Lower lobe of right lung (tissue), 2 donors: ENCODE measurements around the gene TXNL1. TPM values are rescaled to one million over a fixed set of nuclear protein-coding genes. Genes with fewer than 3 reads are reported as not detected.

Experiments
- ATAC-seq, 2 donors: fragments of 200-7000 bp; cut with Tn5 transposase; one replicate each; pipeline ENCODE4 v1.9.1; 2020 to 2022; ENCODE audit warnings: mild to moderate bottlenecking in 2 of 2, moderate library complexity in 2 of 2
- DNase-seq: peaks from one replicate; pipeline ENCODE4 v3.0.0-alpha.2; 2020
- H3K27ac ChIP-seq: fragments of 200-600 bp; one replicate; pipeline ENCODE4 v1.8.0; 2022
- H3K27me3 ChIP-seq: fragments of 200-600 bp; one replicate; pipeline ENCODE4 v1.8.0; 2022; ENCODE audit warnings: low read depth
- H3K36me3 ChIP-seq: fragments of 200-600 bp; one replicate; pipeline ENCODE4 v1.8.0; 2022; ENCODE audit warnings: mild to moderate bottlenecking
- H3K4me1 ChIP-seq: fragments of 200-600 bp; one replicate; pipeline ENCODE4 v1.8.0; 2022
- H3K4me3 ChIP-seq: fragments of 200-600 bp; one replicate; pipeline ENCODE4 v1.8.0; 2022; ENCODE audit warnings: mild to moderate bottlenecking
- H3K9me3 ChIP-seq: fragments of 200-600 bp; one replicate; pipeline ENCODE4 v1.8.0; 2022
- CTCF ChIP-seq: fragments of 200-600 bp; IDR thresholded peaks from one replicate; pipeline ENCODE4 v1.8.0; 2022; ENCODE audit warnings: antibody characterized with exemption, mild to moderate bottlenecking
- intact Hi-C: fragments of 100-400 bp; cut with DNase I; formaldehyde crosslinking; loops from one replicate; pipeline ENCODE4 v1.11.0; 2022
- total RNA-seq: library from RNA; stranded (reverse); fragmentation: NEBNext Ultra II Directional; extraction: Animal tissue kit (Norgen Biotek cat#: 25700); gene quantifications from one replicate; pipeline ENCODE4 v1.2.1, GENCODE V29; 2021
- donor health status: DM: no; HTN: yes; CAD: no; lungs with severe emphysema.

The TXNL1 gene
- total RNA-seq, 1 donor from 2014 or later: 53.0 TPM

GRCh38 chr18:56562479-56562878 is 75.9 kb downstream of the TXNL1 start:
- Histone ChIP-seq H3K4me1 (no peaks in the 10 kb centered on the region), H3K9me3 (no peaks in the 10 kb centered on the region), H3K4me3 (no peak overlapping the region), H3K27ac (no peak overlapping the region), H3K36me3 (no peaks in the 10 kb centered on the region), H3K27me3 (no peaks in the 10 kb centered on the region)
- no peak for DNase-seq
- intact Hi-C loops: no loop called here
- ATAC-seq: no peak
- TF ChIP-seq CTCF: no peak

GRCh38 chr18:56560992-56561391 is 77.4 kb downstream of the TXNL1 start:
- Histone ChIP-seq H3K4me3 (no peak overlapping the region), H3K27ac (no peak overlapping the region), H3K9me3 (no peaks in the 10 kb centered on the region), H3K4me1 (no peaks in the 10 kb centered on the region), H3K27me3 (no peaks in the 10 kb centered on the region), H3K36me3 (no peaks in the 10 kb centered on the region)
- intact Hi-C loops: no loop called here
- TF ChIP-seq CTCF: no peak
- ATAC-seq (no peak), DNase-seq (no peak)

GRCh38 chr18:56559044-56559443 is 79.3 kb downstream of the TXNL1 start:
- DNase-seq (no peak), ATAC-seq (no peak)
- intact Hi-C loops: no loop called here

GRCh38 chr18:56556907-56557306 is 81.5 kb downstream of the TXNL1 start:
- H3K36me3 ChIP-seq: no peaks in the 10 kb centered on the region
- intact Hi-C loops: no loop called here
- no peak for DNase-seq
- H3K9me3 ChIP-seq: no peaks in the 10 kb centered on the region
- no peaks in the 10 kb centered on the region for H3K27me3 ChIP-seq
- H3K4me3 ChIP-seq: no peak overlapping the region
- no peak overlapping the region for H3K27ac ChIP-seq
- ATAC-seq: no peak
- TF ChIP-seq CTCF: no peak
- H3K4me1 ChIP-seq: no peaks in the 10 kb centered on the region

More at GRCh38 chr18:56559044-56559443, 79.3 kb downstream of the TXNL1 start:
- Histone ChIP-seq H3K4me3 (no peak overlapping the region), H3K36me3 (no peaks in the 10 kb centered on the region), H3K27me3 (no peaks in the 10 kb centered on the region), H3K27ac (no peak overlapping the region), H3K4me1 (no peaks in the 10 kb centered on the region), H3K9me3 (no peaks in the 10 kb centered on the region)
- TF ChIP-seq CTCF: no peak

GRCh38 chr18:56550121-56550520 is 88.3 kb downstream of the TXNL1 start:
- intact Hi-C loops: no loop called here
- H3K27ac ChIP-seq: no peak overlapping the region
- ATAC-seq: no peak
- H3K9me3 ChIP-seq: no peaks in the 10 kb centered on the region
- DNase-seq: no peak
- no peak overlapping the region for H3K4me3 ChIP-seq
- TF ChIP-seq CTCF: no peak
- no peaks in the 10 kb centered on the region for H3K4me1 ChIP-seq
- no peaks in the 10 kb centered on the region for H3K27me3 ChIP-seq
- H3K36me3 ChIP-seq: no peaks in the 10 kb centered on the region

Other genes starting within 250 kb of the TXNL1 start
- gene WDR7, start 12.8 kb upstream of the TXNL1 start, total RNA-seq: 29.1 TPM